A549 (cell line): ENCODE results near the gene ZNF367. TPM values are rescaled to one million over a fixed set of nuclear protein-coding genes. Genes with fewer than 3 reads are reported as not detected.

Experiments
- ATAC-seq, 2 experiments: fragments of 200-7000 bp in 1 of 2; fragments of >200 bp in 1 of 2; cut with Nextera tagmentation in 1 of 2; cut with Tn5 transposase in 1 of 2; 3 replicates each; pipeline versions ENCODE4 v1.8.0 to v1.9.1; 2018 to 2020; ENCODE audit warnings: mild to moderate bottlenecking in 1 of 2, moderate library complexity in 1 of 2
- CTCF ChIA-PET: fragments of 300-600 bp; sonication (Branson Sonifier 250); formaldehyde crosslinking; extraction: SDS; loops from one replicate; lab custom pipeline; 2021; ENCODE audit warnings: antibody characterized with exemption, inconsistent platforms; lab: Yijun Ruan, JAX
- POLR2A ChIA-PET: fragments of 350-600 bp; formaldehyde crosslinking; extraction: SDS; loops from one replicate; lab custom pipeline; 2021; ENCODE audit warnings: antibody characterized with exemption, inconsistent platforms; lab: Yijun Ruan, JAX
- DNase-seq, 2 experiments: peaks; one replicate each; pipeline versions ENCODE4 v3.0.0 to v3.0.0-alpha.2; 2011 to 2016; ENCODE audit warnings: low read depth in 1 of 2, low spot score in 1 of 2
- FAIRE-seq: peaks from 2 replicates; lab custom pipeline; 2011; peaks lifted over from hg19 to GRCh38; lab: Jason Lieb, UNC
- H3K27ac ChIP-seq, 2 experiments: fragments of >200 bp; sonication (Bioruptor Twin); formaldehyde crosslinking; 3 replicates each; pipeline ENCODE4 v1.5.1; 2016 to 2017
- H3K4me1 ChIP-seq: fragments of >200 bp; sonication (Bioruptor Twin); formaldehyde crosslinking; 3 replicates; pipeline ENCODE4 v1.6.1; 2016
- H3K4me2 ChIP-seq: fragments of >200 bp; sonication (Bioruptor Twin); formaldehyde crosslinking; 3 replicates; pipeline ENCODE4 v1.6.1; 2016
- H3K4me3 ChIP-seq: fragments of >200 bp; sonication (Bioruptor Twin); formaldehyde crosslinking; 3 replicates; pipeline ENCODE4 v1.5.1; 2016
- H3K9me3 ChIP-seq: fragments of >200 bp; sonication (Bioruptor Twin); formaldehyde crosslinking; 3 replicates; pipeline ENCODE4 v1.6.1; 2016
- BHLHE40 ChIP-seq: IDR thresholded peaks from 2 replicates; pipeline ENCODE4 v1.6.1; 2012; ENCODE audit warnings: low read depth, low read length, inconsistent platforms
- CHD2 ChIP-seq: fragments of 150-350 bp; IDR thresholded peaks from 2 replicates; pipeline ENCODE4 v1.6.1; 2014; ENCODE audit warnings: low read length; ENCODE audit not compliant: partially characterized antibody
- CHD4 ChIP-seq: fragments of 200-600 bp; sonication (generic); IDR thresholded peaks from 2 replicates; pipeline ENCODE4 v1.6.1; 2016; ENCODE audit warnings: antibody characterized with exemption, mild to moderate bottlenecking, borderline replicate concordance
- EP300 ChIP-seq, 2 experiments: fragments of >200 bp; sonication (Bioruptor Twin); formaldehyde crosslinking; IDR thresholded peaks; 2 replicates in 1 of 2; 3 replicates in 1 of 2; pipeline ENCODE4 v1.6.1; 2016 to 2017
- FOXS1 ChIP-seq: fragments of 250-450 bp; sonication (Bioruptor Pico); IDR thresholded peaks from 2 replicates; pipeline ENCODE4 v1.5.0; 2020; ENCODE audit warnings: mild to moderate bottlenecking, moderate library complexity
- HDAC2 ChIP-seq: fragments of 200-600 bp; sonication (generic); IDR thresholded peaks from 2 replicates; pipeline ENCODE4 v1.6.1; 2016
- HMGXB4 ChIP-seq: fragments of 250-450 bp; sonication (Bioruptor Pico); IDR thresholded peaks from 2 replicates; pipeline ENCODE4 v1.5.0; 2021; ENCODE audit warnings: mild to moderate bottlenecking, moderate library complexity, borderline replicate concordance
- HOXA7 ChIP-seq: fragments of 250-450 bp; sonication (Bioruptor Pico); IDR thresholded peaks from 2 replicates; pipeline ENCODE4 v1.5.0; 2020; ENCODE audit warnings: mild to moderate bottlenecking, moderate library complexity
- JUN ChIP-seq, 2 experiments: fragments of >200 bp; sonication (Bioruptor Twin); formaldehyde crosslinking; IDR thresholded peaks; 2 replicates in 1 of 2; 3 replicates in 1 of 2; pipeline ENCODE4 v1.6.1; 2016 to 2017
- NR3C1 ChIP-seq: fragments of >200 bp; sonication (Bioruptor Twin); formaldehyde crosslinking; IDR thresholded peaks from 3 replicates; pipeline ENCODE4 v1.6.1; 2017
- PHF8 ChIP-seq: fragments of 200-600 bp; sonication (generic); IDR thresholded peaks from 2 replicates; pipeline ENCODE4 v1.6.1; 2016; ENCODE audit warnings: low read depth, mild to moderate bottlenecking, antibody characterized with exemption, moderate library complexity, borderline replicate concordance
- POLR2AphosphoS2 ChIP-seq: conservative IDR thresholded peaks from 2 replicates; pipeline ENCODE4 v1.6.1; 2012; ENCODE audit warnings: low read length, improper control_type of control experiment, inconsistent platforms
- RNF2 ChIP-seq: fragments of 200-600 bp; sonication (generic); IDR thresholded peaks from 2 replicates; pipeline ENCODE4 v1.6.1; 2016; ENCODE audit warnings: low read depth, mild to moderate bottlenecking, antibody characterized with exemption, moderate library complexity, borderline replicate concordance
- TFCP2L1 ChIP-seq: fragments of 250-450 bp; sonication (Bioruptor Pico); IDR thresholded peaks from 2 replicates; pipeline ENCODE4 v1.5.0; 2021; ENCODE audit warnings: mild to moderate bottlenecking
- ZFP36 ChIP-seq: fragments of 450-650 bp; IDR thresholded peaks from 2 replicates; pipeline ENCODE4 v1.6.1; 2014; ENCODE audit warnings: borderline replicate concordance; ENCODE audit not compliant: partially characterized antibody
- ZNF302 ChIP-seq: fragments of 250-450 bp; sonication (Bioruptor Pico); IDR thresholded peaks from 2 replicates; pipeline ENCODE4 v1.9.0; 2021; ENCODE audit warnings: inconsistent platforms, mild to moderate bottlenecking, moderate library complexity
- WGBS: methylation state at CpG from one replicate; pipeline ENCODE4 v1.1.6; 2017; ENCODE audit errors: missing lambda C conversion rate; 5-methylcytosine and 5-hydroxymethylcytosine counted together
- polyA plus RNA-seq, 4 experiments: library from polyadenylated mRNA; depleted of rRNA in 3 of 4; stranded (reverse); fragments of >200 nt; fragmentation: RNase III in 1 of 4; extraction: RNeasy Plus Mini Kit Qiagen cat#74134 plus additional on column Dnase treatment in 1 of 4; gene quantifications; 2 replicates in 3 of 4; 3 replicates in 1 of 4; pipeline ENCODE4 v1.2.3, GENCODE V29; 2011 to 2017
- TF ChIP-seq, protein P1 (sequence below): IDR thresholded peaks from 2 replicates; pipeline ENCODE4 v1.6.1; 2012
- TF ChIP-seq, protein P2 (sequence below): IDR thresholded peaks from 2 replicates; pipeline ENCODE4 v1.6.1; 2012
- TF ChIP-seq, protein P3 (sequence below): fragments of 250-450 bp; sonication (Bioruptor Pico); IDR thresholded peaks from 2 replicates; pipeline ENCODE4 v1.5.0; 2020; ENCODE audit warnings: low read depth, mild to moderate bottlenecking, moderate library complexity

The ZNF367 gene
- polyA plus RNA-seq, 2 of the 4 experiments (the other 2 are of a cell fraction) = 4.8 to 8.3 TPM

GRCh38 chr9:96423985-96424336 lies 5.8 kb upstream of the ZNF367 start:
- DNase-seq (no peak), FAIRE-seq (no peak), ATAC-seq (no peak)
- ChIA-PET CTCF (interaction anchor here (1.3 kb wide), 1 partner anchor 11 kb away, joined by 4 read pairs; no protein-coding TSS in a partner anchor), POLR2A (no interaction called here)
- Histone ChIP-seq H3K4me3 (no peak overlapping the region), H3K4me2 (no peak overlapping the region), H3K27ac (peak overlapping the region in 1 of 2 experiments; percentile 53; a peak in 2 of 6 replicates), H3K4me1 (peaks cover 18% of the 10 kb centered on the region), H3K9me3 (no peaks in the 10 kb centered on the region)
- 80% methylated on average over 6 of the region's 6 CpGs for WGBS
- no peak for TF ChIP-seq HDAC2
- TF ChIP-seq RNF2 = no peak
- no peak for TF ChIP-seq FOXS1 (CRISPR knock-in tag)
- no peak for TF ChIP-seq PHF8
- TF ChIP-seq, protein P1, sequence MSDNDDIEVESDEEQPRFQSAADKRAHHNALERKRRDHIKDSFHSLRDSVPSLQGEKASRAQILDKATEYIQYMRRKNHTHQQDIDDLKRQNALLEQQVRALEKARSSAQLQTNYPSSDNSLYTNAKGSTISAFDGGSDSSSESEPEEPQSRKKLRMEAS = no peak
- no peak for TF ChIP-seq BHLHE40
- TF ChIP-seq POLR2AphosphoS2 = no peak
- no peak for TF ChIP-seq TFCP2L1 (CRISPR knock-in tag)
- no peak for TF ChIP-seq ZNF302 (CRISPR knock-in tag)
- TF ChIP-seq, protein P2, sequence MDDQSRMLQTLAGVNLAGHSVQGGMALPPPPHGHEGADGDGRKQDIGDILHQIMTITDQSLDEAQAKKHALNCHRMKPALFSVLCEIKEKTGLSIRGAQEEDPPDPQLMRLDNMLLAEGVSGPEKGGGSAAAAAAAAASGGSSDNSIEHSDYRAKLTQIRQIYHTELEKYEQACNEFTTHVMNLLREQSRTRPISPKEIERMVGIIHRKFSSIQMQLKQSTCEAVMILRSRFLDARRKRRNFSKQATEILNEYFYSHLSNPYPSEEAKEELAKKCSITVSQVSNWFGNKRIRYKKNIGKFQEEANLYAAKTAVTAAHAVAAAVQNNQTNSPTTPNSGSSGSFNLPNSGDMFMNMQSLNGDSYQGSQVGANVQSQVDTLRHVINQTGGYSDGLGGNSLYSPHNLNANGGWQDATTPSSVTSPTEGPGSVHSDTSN = no peak
- TF ChIP-seq HOXA7 (CRISPR knock-in tag) = no peak

- FAIRE-seq (no peak), ATAC-seq (no peak), DNase-seq (no peak)
- no peak overlapping the region for H3K4me3 ChIP-seq
- TF ChIP-seq PHF8 = no peak
- TF ChIP-seq EP300 (IDR thresholded peaks at IDR 0.05) = no peak
- TF ChIP-seq, protein P3, sequence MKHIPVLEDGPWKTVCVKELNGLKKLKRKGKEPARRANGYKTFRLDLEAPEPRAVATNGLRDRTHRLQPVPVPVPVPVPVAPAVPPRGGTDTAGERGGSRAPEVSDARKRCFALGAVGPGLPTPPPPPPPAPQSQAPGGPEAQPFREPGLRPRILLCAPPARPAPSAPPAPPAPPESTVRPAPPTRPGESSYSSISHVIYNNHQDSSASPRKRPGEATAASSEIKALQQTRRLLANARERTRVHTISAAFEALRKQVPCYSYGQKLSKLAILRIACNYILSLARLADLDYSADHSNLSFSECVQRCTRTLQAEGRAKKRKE (CRISPR knock-in tag) = no peak
- no peak for TF ChIP-seq CHD4
- no peak for TF ChIP-seq JUN (IDR thresholded peaks at IDR 0.05)
- no peak for TF ChIP-seq CHD2
- no peak for TF ChIP-seq NR3C1
- TF ChIP-seq HMGXB4 (CRISPR knock-in tag) = no peak
- no peak for TF ChIP-seq ZFP36
- H3K4me2 ChIP-seq = no peak overlapping the region
- H3K4me1 ChIP-seq = peaks cover 18% of the 10 kb centered on the region
- WGBS = 83% methylated on average over 7 of the region's 8 CpGs
- H3K27ac ChIP-seq = peak overlapping the region in 1 of 2 experiments; percentile 53; a peak in 2 of 6 replicates
- CTCF ChIA-PET = interaction anchor here (1.3 kb wide), 2 partner anchors 12 to 19 kb away, joined by 4 to 6 read pairs; no protein-coding TSS in a partner anchor
- POLR2A ChIA-PET = no interaction called here
- H3K9me3 ChIP-seq = no peaks in the 10 kb centered on the region
Observed at GRCh38 chr9:96423322-96423984, 5.3 kb upstream of the ZNF367 start.
